Loucy (cell line): ENCODE results near the gene GNA12.
"Not testable (repeated sequence)": the region's sequence is repeated elsewhere in the genome, so short reads cannot be mapped to it uniquely, and the experiment has no call there.

Source experiments
- EZH2phosphoT487 ChIP-seq: fragments of 200-600 bp; IDR thresholded peaks from 2 replicates; pipeline ENCODE4 v1.6.1; 2018; ENCODE audit warnings: antibody characterized with exemption, mild to moderate bottlenecking, moderate library complexity, borderline replicate concordance
- TF ChIP-seq, protein P1 (sequence below): fragments of 200-600 bp; sonication (generic); conservative IDR thresholded peaks from 2 replicates; pipeline ENCODE4 v1.5.1; 2014; ENCODE audit warnings: mild to moderate bottlenecking, antibody characterized with exemption, low read length

DNA sequence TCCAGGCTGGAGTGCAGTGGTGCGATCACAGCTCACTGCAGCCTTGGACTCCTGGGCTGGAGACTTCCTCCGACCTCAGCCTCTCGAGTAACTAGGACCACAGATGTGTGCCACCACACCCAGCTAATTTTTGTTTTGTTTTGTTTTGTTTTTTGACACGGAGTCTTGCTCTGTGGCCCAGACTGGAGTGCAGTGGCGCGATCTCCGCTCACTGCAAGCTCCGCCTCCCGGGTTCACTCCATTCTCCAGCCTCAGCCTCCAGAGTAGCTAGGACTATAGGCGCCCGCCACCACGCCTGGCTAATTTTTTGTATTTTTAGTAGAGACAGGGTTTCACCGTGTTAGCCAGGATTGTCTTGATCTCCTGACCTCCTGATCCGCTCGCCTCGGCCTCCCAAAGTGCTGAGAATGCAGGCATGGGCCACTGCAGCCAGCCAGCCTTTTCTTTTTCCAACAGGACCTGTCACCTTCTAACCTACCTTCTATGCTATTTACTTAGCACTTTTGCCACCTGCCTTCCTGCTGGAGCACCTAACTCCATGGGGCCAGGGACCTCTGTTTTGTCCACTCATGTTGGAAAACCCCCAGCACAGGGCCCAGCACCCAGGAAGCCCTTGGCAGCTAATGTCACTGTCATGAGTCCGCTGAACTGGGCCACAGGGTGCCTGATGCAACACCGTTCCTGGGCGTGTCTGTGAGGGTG, 150.5 kb downstream of the GNA12 start:
- TF ChIP-seq, protein P1, sequence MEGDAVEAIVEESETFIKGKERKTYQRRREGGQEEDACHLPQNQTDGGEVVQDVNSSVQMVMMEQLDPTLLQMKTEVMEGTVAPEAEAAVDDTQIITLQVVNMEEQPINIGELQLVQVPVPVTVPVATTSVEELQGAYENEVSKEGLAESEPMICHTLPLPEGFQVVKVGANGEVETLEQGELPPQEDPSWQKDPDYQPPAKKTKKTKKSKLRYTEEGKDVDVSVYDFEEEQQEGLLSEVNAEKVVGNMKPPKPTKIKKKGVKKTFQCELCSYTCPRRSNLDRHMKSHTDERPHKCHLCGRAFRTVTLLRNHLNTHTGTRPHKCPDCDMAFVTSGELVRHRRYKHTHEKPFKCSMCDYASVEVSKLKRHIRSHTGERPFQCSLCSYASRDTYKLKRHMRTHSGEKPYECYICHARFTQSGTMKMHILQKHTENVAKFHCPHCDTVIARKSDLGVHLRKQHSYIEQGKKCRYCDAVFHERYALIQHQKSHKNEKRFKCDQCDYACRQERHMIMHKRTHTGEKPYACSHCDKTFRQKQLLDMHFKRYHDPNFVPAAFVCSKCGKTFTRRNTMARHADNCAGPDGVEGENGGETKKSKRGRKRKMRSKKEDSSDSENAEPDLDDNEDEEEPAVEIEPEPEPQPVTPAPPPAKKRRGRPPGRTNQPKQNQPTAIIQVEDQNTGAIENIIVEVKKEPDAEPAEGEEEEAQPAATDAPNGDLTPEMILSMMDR: not testable (repeated sequence)
- TF ChIP-seq EZH2phosphoT487: not testable (repeated sequence)
